SU-DHL-6 (cell line): ENCODE measurements around the gene INO80.

Source experiments
- CTCF ChIP-seq: fragments of 200-600 bp; sonication (generic); IDR thresholded peaks from one replicate; pipeline ENCODE4 v1.5.1; 2017; ENCODE audit warnings: antibody characterized with exemption, mild to moderate bottlenecking, low read length, moderate library complexity; ENCODE audit not compliant: insufficient read depth, poor library complexity, severe bottlenecking
- EZH2phosphoT487 ChIP-seq: fragments of 200-600 bp; sonication (generic), shearing (Covaris generic); conservative IDR thresholded peaks from 2 replicates; pipeline ENCODE4 v1.6.1; 2018; ENCODE audit warnings: mild to moderate bottlenecking, antibody characterized with exemption, low read length, moderate library complexity, mixed read lengths

- TF ChIP-seq CTCF (no peak), EZH2phosphoT487 (no peak)
Observed at GRCh38 chr15:40990789-40991188, 125.3 kb downstream of the INO80 start.
